GM12891 (cell line): Measurements from ENCODE around the gene HES1.

Experiments used
- PAX5 ChIP-seq: IDR thresholded peaks from 2 replicates; pipeline ENCODE4 v1.6.1; 2011; ENCODE audit warnings: low read length, moderate library complexity, mild to moderate bottlenecking; ENCODE audit not compliant: insufficient read depth, severe bottlenecking
- POLR2A ChIP-seq: IDR thresholded peaks from 2 replicates; pipeline ENCODE4 v1.6.1; 2011; ENCODE audit warnings: low read depth, low read length, control low read depth
- POLR2AphosphoS5 ChIP-seq: IDR thresholded peaks from 2 replicates; pipeline ENCODE4 v1.6.1; 2011; ENCODE audit warnings: low read depth, low read length, control low read depth
- POU2F2 ChIP-seq: IDR thresholded peaks from 2 replicates; pipeline ENCODE4 v1.6.1; 2011; ENCODE audit warnings: low read depth, mild to moderate bottlenecking, control low read depth, low read length, moderate library complexity
- SPI1 ChIP-seq: IDR thresholded peaks from 2 replicates; pipeline ENCODE4 v1.6.1; 2011; ENCODE audit warnings: low read depth, low read length, control low read depth
- TAF1 ChIP-seq: IDR thresholded peaks from 2 replicates; pipeline ENCODE4 v1.6.1; 2011; ENCODE audit warnings: low read depth, low read length, control low read depth

DNA sequence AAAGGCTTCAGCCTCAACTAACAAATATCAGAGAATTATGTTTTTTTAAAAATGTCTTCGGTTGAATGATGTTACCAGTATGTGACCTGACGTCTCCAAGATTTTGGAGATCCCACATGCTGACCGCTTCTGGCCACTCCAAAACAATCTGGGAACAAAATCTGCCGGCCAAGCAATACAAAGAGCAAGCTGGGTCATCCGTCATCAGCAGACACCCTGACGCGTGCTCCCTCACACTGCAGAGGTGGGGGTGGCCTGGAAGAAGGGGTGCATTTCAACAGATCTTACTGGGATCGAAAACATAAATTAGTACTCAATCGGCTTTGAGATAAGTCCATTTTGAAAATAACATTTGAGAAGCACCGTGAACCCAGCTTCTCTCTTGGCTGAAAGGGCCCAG is 33.6 kb downstream of the HES1 start:
- TF ChIP-seq SPI1 (no peak), POLR2A (no peak), TAF1 (no peak), POLR2AphosphoS5 (no peak), PAX5 (no peak), POU2F2 (no peak)
